22Rv1 (cell line): ENCODE results near the gene ATAD3A.

Experiments used
- ZFX ChIP-seq: fragments of 450-650 bp; IDR thresholded peaks from 2 replicates; pipeline ENCODE4 v1.6.1; 2017; ENCODE audit warnings: antibody characterized with exemption, borderline replicate concordance
- TF ChIP-seq, protein P1 (sequence below): fragments of 450-650 bp; IDR thresholded peaks from 2 replicates; pipeline ENCODE4 v1.5.1; 2017; ENCODE audit warnings: mild to moderate bottlenecking

DNA sequence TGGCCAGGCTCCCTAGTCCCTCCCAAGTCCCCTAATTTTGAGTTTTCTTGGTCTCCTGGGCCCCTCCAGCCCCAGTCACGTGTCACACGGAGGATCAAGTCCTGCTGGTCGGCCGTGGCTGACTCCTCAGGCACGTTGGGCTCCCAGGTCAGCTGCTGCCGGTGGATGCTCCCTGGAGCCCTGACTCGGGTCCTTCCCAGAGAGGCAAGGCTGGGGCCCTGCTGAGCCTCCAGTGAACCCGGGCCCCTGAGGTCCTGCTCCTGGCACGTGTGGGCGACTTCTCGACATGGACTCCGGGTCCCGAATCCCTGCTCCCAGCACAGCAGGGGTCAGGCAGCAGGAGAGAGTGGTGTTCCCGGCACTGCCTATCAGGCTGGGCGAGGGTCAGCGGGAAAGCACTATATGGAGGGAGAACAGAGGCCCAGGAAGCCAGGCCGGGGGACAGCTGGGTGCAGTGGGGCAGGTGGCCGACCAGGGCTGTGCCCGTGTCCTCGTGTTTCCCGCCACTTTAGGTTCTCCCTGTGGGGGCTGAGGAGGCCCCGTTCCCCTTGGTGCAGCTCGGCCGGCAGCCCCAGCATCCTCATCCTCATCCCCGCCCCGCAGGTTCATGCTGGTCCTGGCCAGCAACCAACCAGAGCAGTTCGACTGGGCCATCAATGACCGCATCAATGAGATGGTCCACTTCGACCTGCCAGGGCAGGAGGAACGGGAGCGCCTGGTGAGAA is 15.3 kb downstream of the ATAD3A start:
- TF ChIP-seq, protein P1, sequence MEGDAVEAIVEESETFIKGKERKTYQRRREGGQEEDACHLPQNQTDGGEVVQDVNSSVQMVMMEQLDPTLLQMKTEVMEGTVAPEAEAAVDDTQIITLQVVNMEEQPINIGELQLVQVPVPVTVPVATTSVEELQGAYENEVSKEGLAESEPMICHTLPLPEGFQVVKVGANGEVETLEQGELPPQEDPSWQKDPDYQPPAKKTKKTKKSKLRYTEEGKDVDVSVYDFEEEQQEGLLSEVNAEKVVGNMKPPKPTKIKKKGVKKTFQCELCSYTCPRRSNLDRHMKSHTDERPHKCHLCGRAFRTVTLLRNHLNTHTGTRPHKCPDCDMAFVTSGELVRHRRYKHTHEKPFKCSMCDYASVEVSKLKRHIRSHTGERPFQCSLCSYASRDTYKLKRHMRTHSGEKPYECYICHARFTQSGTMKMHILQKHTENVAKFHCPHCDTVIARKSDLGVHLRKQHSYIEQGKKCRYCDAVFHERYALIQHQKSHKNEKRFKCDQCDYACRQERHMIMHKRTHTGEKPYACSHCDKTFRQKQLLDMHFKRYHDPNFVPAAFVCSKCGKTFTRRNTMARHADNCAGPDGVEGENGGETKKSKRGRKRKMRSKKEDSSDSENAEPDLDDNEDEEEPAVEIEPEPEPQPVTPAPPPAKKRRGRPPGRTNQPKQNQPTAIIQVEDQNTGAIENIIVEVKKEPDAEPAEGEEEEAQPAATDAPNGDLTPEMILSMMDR = no peak
- no peak for TF ChIP-seq ZFX
